ENCODE results near the gene SLC32A1.

- TF ChIP-seq CTCF (IDR thresholded peaks at IDR 0.05; ENCODE audit: insufficient read depth, low read depth, low read length) (no peak), EZH2 (IDR thresholded peaks at IDR 0.05; ENCODE audit: insufficient read depth, low read length) (no peak)
These were observed 27.0 kb upstream of the SLC32A1 start for GRCh38 chr20:38697306-38697705.

Measured in astrocyte (in vitro differentiated cells and primary cell).